COLO668 (cell line): ENCODE measurements around the gene PURB.
"Not testable (repeated sequence)": the region's sequence is repeated elsewhere in the genome, so short reads cannot be mapped to it uniquely, and the experiment has no call there.

Experiments used
- DNase-seq: peaks from one replicate; lab custom pipeline; 2025; ENCODE audit not compliant: unreplicated experiment; lab: John Stamatoyannopoulos, UW

The PURB gene

GRCh38 chr7:44853391-44853790 lies 31.9 kb downstream of the PURB start:
- no peak for DNase-seq

DNA sequence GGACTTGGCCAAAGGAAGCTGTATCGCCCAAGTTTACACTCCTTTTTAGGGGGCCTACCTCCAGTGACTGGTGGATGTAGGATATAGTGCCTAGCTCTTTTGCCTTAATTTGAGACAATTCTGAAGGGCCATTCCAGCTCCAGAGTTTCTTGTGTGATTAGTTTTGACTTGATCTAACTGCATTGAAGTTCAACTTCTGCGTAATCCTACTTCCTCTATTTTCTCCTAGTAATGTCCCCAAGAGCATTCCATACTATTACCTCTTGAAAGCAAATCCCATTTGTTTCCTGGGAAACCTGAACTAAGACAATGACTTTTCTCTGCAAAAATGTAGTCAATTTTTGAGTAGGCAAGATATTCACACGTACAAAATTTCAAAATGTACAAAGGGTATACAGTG lies 32.7 kb downstream of the PURB start:
- DNase-seq: no peak

- DNase-seq: no peak
Measured at GRCh38 chr7:44849885-44850544, 35.3 kb downstream of the PURB start.

DNA sequence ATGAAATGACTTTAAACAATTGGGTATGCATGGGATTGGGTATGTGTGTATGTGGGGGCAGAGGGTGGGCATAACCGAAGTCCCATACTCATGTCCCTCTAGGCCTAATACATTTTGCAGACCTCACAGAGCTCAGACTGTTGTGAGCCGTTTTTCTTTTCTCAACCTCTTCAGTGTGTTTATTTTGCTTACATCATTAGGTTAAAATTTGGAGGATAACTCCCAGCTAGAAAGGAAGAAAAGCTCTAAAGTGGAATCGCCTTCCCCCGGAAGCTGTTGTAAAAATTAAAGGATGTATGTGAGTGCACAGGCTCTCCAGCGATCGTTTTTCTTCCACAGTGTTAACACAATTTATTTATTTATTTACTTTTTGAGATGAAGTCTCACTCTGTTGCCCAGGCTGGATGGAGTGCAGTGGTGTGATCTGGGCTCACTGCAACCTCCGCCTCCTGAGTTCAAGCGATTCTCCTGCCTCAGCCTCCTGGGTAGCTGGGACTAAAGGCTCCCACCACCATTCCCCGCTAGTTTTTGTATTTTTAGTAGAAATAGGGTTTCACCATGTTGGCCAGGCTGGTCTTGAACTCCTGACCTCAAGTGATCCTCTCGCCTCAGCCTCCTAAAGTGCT lies 36.0 kb downstream of the PURB start:
- no peak for DNase-seq

DNA sequence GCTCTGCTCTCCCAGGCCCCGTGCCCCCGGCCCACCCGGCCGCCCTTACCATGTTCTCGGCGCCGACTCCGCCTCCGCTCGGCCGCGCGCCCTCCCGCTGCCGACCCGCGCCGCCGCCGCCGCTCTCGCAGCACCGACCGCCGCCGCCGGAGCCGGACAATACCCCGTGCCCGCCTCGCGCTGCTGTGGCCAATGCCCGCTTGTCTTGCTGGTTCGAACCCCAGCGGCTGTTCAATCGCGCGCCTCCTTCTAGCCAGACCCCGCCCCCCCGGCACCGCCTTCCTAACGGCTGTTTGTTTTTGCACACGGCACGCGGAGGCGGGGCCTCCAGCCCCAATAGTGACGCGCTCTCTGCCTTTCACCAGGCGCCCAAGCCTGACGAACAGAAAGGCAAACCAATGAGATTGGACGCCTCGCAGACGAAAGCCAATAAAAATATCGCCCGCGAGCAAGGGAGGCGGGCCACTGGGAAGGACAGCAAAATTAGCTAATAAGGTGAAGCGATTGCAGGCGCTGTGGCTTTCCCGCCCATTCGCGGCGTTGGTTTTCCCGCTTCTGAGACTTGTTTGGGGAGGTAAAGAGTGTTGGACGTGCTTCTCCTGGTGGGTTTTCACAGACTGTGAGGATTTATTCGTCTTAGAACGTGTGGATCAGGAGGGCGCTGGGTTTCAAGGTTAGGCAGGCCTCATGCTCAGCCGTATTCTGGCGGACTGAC lies 37.3 kb downstream of the PURB start, which contains the start of gene H2AZ2:
TSS of gene H2AZ2 (minus strand) at position 168 of the 715 bp plus-strand sequence. CDS start at position 52, 116 bp downstream.
- peak; percentile 100 for DNase-seq

DNA sequence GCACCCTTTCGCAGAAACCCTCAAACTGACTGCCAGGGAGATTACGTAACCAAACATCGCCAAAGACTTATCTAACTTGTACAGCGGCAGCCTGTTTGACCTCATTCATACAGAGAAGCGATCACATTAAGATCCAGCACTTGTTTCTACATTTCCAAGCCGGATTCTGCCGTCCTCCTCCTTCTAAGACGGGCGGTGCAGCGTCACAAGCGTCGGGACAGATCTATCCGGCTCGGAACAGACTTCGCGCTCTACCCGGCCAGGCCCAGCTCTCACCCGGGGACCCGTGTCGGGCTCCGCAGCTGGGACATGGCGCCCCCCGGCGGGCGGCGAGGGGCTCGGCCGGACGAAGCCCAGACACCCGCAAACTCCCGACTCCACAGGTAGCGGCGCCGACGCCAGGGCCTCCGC lies 37.8 kb downstream of the PURB start:
- DNase-seq: peak; percentile 97

DNA sequence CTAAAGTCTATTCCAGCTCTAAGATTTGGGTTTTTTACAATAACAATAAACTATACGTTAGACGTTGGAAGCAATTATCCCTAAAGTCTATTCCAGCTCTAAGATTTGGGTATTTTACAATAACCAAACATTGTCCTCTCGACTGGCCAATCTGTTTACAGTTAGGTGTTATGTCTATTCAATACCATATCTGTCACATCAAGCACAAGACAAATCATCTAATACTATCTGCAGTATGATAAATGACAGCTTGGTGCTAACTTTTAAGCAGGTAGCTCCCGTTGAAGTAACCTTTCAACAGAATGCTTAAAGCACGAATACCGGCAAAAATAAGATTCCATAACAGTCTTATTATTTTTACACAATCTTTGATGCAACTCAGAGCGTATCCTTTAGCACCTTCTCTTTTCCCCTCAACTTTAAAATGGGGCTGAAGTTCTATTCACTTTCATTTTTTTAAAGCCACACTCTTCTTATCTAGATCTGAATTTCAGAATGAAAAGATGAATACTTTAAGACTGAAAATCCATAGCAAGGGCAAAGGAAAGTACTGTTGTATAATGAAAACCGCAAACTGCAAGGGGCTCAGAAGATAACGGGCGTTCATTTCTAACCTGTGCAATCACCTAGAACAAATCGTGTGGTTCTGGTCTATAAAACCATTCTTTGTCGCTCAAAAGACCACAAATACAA lies 38.4 kb downstream of the PURB start:
- no peak for DNase-seq

DNA sequence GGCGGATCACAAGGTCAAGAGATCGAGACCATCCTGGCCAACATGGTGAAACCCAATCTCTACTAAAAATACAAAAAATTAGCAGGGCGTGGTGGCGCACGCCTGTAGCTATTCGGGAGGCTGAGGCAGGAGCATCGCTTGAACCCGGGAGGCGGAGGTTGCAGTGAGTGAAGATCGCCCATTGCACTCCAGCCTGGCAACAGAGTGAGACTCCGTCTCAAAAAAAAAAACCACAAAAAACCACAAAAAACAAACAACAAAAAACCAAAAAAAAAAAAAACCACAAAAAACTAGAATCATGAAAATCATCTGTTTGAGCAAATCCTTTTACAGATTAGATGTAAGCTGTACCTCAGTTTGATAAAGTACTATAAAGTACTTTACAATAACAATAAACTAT lies 38.9 kb downstream of the PURB start:
- not testable (repeated sequence) for DNase-seq

GRCh38 chr7:44845451-44845850 lies 39.9 kb downstream of the PURB start:
- DNase-seq: no peak

GRCh38 chr7:44843440-44843839 lies 41.9 kb downstream of the PURB start:
- not testable (repeated sequence) for DNase-seq

DNA sequence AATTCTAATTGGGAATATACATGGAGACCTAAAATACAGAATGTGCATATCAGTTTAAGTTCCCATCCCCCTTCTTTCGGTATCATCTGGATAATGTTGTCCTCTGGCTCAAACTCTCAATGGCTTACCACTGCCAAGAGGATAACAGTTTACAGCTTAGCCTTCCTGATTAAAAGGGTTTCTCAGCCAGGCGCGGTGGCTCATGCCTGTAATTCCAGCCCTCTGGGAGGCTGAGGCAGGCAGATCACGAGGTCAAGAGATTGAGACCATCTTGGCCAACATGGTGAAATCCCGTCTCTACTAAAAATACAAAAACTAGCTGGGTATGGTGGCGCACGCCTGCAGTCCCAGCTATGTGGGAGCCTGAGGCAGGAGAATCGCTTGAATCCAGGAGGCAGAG lies 42.7 kb downstream of the PURB start:
- DNase-seq: not testable (repeated sequence)

GRCh38 chr7:44838751-44839150 lies 46.6 kb downstream of the PURB start:
- no peak for DNase-seq

DNA sequence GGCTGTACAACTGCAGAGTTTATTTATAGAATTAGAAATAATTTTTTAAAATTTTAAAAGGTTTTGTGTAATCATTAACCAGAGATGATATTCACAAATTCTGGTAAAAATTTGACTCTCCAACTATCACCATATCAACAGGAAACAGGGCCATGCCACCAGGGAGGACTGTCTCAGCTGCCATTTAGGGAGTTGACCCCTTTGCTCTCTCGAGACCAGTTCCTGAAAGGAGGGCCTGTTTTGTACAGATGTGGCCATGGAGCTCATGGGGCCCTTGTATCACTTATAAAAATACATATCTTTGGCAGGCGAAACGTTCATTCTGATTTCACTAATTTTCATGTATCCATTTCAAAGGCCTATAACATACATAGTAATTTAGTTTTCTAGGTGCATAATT lies 57.8 kb downstream of the PURB start:
- DNase-seq: no peak
